HepG2 (cell line): ENCODE measurements around the gene HSPB8. TPM values are rescaled to one million over a fixed set of nuclear protein-coding genes. Genes with fewer than 3 reads are reported as not detected.

ENCODE experiments used
- CHCHD3 ChIP-seq: sonication (generic); formaldehyde crosslinking; IDR thresholded peaks from 2 replicates; pipeline ENCODE4 v1.8.0; 2022; ENCODE audit warnings: mild to moderate bottlenecking, missing genetic modification reagents, moderate library complexity
- MAFF ChIP-seq: IDR thresholded peaks from 2 replicates; pipeline ENCODE4 v1.6.1; 2011; ENCODE audit warnings: low read depth, low read length, improper control_type of control experiment
- RFXAP ChIP-seq: sonication (generic); formaldehyde crosslinking; IDR thresholded peaks from 2 replicates; pipeline ENCODE4 v1.4.0; 2020; ENCODE audit warnings: missing genetic modification reagents, borderline replicate concordance
- ZBTB21 ChIP-seq: sonication (generic); formaldehyde crosslinking; IDR thresholded peaks from 2 replicates; pipeline ENCODE4 v1.4.0; 2020; ENCODE audit warnings: missing genetic modification reagents
- ZNF143 ChIP-seq: sonication (generic); formaldehyde crosslinking; IDR thresholded peaks from 2 replicates; pipeline ENCODE4 v1.4.0; 2020; ENCODE audit warnings: missing genetic modification reagents
- ZNF224 ChIP-seq: sonication (generic); formaldehyde crosslinking; IDR thresholded peaks from 2 replicates; pipeline ENCODE4 v1.5.0; 2020; ENCODE audit warnings: mild to moderate bottlenecking, missing genetic modification reagents
- ZNF337 ChIP-seq: sonication (generic); formaldehyde crosslinking; IDR thresholded peaks from 2 replicates; pipeline ENCODE4 v1.5.1; 2020; ENCODE audit warnings: missing genetic modification reagents, low read depth, mild to moderate bottlenecking, borderline replicate concordance
- ZNF446 ChIP-seq: sonication (generic); formaldehyde crosslinking; IDR thresholded peaks from 2 replicates; pipeline ENCODE4 v1.5.0; 2020; ENCODE audit warnings: mild to moderate bottlenecking, missing genetic modification reagents
- polyA plus RNA-seq, 8 experiments: library from polyadenylated mRNA; depleted of rRNA in 3 of 8; stranded (reverse) in 7 of 8; unstranded in 1 of 8; fragments of >200 nt; fragmentation: Illumina TruSeq in 4 of 8; extraction: Trizol in 4 of 8; gene quantifications; 2 replicates each; pipeline versions ENCODE4 v1.2.1 to v1.2.3, GENCODE V29; 2011 to 2016; ENCODE audit warnings: low read depth in 4 of 8, missing spikeins in 1 of 8, mixed read lengths in 1 of 8; ENCODE audit not compliant: insufficient read depth in 1 of 8
- total RNA-seq, 5 experiments: library from RNA; depleted of rRNA; stranded (reverse); fragments of >200 nt; fragmentation: Illumina TruSeq; extraction: Trizol; gene quantifications; 2 replicates each; pipeline ENCODE4 v1.2.3, GENCODE V29; 2016; ENCODE audit warnings: low read depth in 1 of 5
- TF ChIP-seq, protein P1 (sequence below): sonication (generic); formaldehyde crosslinking; IDR thresholded peaks from 2 replicates; pipeline ENCODE4 v1.9.0; 2021; ENCODE audit warnings: mild to moderate bottlenecking, missing genetic modification reagents
- TF ChIP-seq, protein P2 (sequence below): sonication (generic); formaldehyde crosslinking; IDR thresholded peaks from 2 replicates; pipeline ENCODE4 v1.8.0; 2022; ENCODE audit warnings: missing genetic modification reagents, mild to moderate bottlenecking, moderate library complexity, borderline replicate concordance
- TF ChIP-seq, protein P3 (sequence below): sonication (generic); formaldehyde crosslinking; IDR thresholded peaks from 2 replicates; pipeline ENCODE4 v1.5.1; 2020; ENCODE audit warnings: missing genetic modification reagents, mild to moderate bottlenecking, borderline replicate concordance

HSPB8 gene
- total and polyA plus RNA-seq, 2 of the 13 experiments (the other 11 are each of a cell fraction or from before 2014, with no cell fraction given) = 0.49 to 0.54 TPM

DNA sequence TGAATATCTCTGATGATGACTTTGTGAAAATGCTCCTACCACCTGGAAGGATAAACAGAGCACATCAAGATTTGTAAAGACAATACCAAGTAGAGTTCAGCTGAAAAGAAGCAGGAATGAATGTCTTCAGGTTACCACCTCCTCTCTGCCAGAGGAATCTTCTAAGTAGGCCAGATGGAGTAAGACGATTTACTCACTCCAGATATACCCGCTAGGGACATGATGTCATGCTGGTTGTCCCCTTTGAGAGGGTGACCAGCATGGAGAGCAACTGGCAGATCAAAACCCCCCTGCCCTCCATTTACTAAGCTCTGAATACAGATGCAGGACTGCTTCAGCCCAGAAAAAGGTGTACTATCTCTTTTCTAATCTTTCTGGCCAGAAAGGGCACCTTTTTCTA lies 39.3 kb upstream of the HSPB8 start (continued):
- TF ChIP-seq, protein P1, sequence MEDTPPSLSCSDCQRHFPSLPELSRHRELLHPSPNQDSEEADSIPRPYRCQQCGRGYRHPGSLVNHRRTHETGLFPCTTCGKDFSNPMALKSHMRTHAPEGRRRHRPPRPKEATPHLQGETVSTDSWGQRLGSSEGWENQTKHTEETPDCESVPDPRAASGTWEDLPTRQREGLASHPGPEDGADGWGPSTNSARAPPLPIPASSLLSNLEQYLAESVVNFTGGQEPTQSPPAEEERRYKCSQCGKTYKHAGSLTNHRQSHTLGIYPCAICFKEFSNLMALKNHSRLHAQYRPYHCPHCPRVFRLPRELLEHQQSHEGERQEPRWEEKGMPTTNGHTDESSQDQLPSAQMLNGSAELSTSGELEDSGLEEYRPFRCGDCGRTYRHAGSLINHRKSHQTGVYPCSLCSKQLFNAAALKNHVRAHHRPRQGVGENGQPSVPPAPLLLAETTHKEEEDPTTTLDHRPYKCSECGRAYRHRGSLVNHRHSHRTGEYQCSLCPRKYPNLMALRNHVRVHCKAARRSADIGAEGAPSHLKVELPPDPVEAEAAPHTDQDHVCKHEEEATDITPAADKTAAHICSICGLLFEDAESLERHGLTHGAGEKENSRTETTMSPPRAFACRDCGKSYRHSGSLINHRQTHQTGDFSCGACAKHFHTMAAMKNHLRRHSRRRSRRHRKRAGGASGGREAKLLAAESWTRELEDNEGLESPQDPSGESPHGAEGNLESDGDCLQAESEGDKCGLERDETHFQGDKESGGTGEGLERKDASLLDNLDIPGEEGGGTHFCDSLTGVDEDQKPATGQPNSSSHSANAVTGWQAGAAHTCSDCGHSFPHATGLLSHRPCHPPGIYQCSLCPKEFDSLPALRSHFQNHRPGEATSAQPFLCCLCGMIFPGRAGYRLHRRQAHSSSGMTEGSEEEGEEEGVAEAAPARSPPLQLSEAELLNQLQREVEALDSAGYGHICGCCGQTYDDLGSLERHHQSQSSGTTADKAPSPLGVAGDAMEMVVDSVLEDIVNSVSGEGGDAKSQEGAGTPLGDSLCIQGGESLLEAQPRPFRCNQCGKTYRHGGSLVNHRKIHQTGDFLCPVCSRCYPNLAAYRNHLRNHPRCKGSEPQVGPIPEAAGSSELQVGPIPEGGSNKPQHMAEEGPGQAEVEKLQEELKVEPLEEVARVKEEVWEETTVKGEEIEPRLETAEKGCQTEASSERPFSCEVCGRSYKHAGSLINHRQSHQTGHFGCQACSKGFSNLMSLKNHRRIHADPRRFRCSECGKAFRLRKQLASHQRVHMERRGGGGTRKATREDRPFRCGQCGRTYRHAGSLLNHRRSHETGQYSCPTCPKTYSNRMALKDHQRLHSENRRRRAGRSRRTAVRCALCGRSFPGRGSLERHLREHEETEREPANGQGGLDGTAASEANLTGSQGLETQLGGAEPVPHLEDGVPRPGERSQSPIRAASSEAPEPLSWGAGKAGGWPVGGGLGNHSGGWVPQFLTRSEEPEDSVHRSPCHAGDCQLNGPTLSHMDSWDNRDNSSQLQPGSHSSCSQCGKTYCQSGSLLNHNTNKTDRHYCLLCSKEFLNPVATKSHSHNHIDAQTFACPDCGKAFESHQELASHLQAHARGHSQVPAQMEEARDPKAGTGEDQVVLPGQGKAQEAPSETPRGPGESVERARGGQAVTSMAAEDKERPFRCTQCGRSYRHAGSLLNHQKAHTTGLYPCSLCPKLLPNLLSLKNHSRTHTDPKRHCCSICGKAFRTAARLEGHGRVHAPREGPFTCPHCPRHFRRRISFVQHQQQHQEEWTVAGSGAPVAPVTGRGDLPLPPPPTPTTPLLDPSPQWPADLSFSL (CRISPR knock-in tag) = no peak
- no peak for TF ChIP-seq ZNF337 (CRISPR knock-in tag)
- no peak for TF ChIP-seq CHCHD3 (CRISPR knock-in tag)
- no peak for TF ChIP-seq ZNF446
- TF ChIP-seq, protein P2, sequence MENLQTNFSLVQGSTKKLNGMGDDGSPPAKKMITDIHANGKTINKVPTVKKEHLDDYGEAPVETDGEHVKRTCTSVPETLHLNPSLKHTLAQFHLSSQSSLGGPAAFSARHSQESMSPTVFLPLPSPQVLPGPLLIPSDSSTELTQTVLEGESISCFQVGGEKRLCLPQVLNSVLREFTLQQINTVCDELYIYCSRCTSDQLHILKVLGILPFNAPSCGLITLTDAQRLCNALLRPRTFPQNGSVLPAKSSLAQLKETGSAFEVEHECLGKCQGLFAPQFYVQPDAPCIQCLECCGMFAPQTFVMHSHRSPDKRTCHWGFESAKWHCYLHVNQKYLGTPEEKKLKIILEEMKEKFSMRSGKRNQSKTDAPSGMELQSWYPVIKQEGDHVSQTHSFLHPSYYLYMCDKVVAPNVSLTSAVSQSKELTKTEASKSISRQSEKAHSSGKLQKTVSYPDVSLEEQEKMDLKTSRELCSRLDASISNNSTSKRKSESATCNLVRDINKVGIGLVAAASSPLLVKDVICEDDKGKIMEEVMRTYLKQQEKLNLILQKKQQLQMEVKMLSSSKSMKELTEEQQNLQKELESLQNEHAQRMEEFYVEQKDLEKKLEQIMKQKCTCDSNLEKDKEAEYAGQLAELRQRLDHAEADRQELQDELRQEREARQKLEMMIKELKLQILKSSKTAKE (CRISPR knock-in tag) = no peak
- no peak for TF ChIP-seq ZBTB21
- TF ChIP-seq, protein P3, sequence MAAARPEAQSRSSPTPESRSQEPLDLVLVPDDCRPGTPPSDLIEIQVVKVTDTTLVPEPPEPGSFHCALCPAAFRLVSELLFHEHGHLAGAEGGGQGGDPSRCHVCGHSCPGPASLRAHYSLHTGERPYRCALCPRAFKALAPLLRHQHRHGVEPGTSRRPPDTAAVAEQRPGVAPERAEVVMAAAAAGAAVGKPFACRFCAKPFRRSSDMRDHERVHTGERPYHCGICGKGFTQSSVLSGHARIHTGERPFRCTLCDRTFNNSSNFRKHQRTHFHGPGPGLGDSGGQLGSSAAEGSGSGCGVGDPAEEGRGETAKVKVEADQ (CRISPR knock-in tag) = no peak
- TF ChIP-seq MAFF = no peak
- no peak for TF ChIP-seq RFXAP
- no peak for TF ChIP-seq ZNF224 (CRISPR knock-in tag)
- no peak for TF ChIP-seq ZNF143 (CRISPR knock-in tag)
